Spleen (tissue), 7 donors: ENCODE results near the gene METTL26.
A peak's percentile ranks its signal among the peaks of the same experiment; 100 is the strongest.

Experiments used
- POLR2A ChIP-seq, 3 donors: fragments of 450-650 bp; IDR thresholded peaks; one replicate each; pipeline ENCODE4 v1.5.1; 2017; ENCODE audit warnings: antibody characterized with exemption in 3 of 3, mild to moderate bottlenecking in 1 of 3
- TF ChIP-seq, protein P1 (sequence below), 11 experiments: fragments of 200-600 bp in 7 of 11; fragments of 450-650 bp in 4 of 11; sonication (generic) in 4 of 11; IDR thresholded peaks in 8 of 11; conservative IDR thresholded peaks in 3 of 11; 1 replicate in 7 of 11; 2 replicates in 4 of 11; pipeline versions ENCODE4 v1.4.0 to v1.8.0; 2016 to 2021; ENCODE audit warnings: antibody characterized with exemption in 11 of 11, inconsistent platforms in 4 of 11, mild to moderate bottlenecking in 1 of 11
- donor health status: DM: no; HTN: no; CAD: no; lungs with moderate emphysema.
- donor health status: DM: no; HTN: no; CAD: no.
- donor health status: DM: no; HTN: no; CAD: no.

DNA sequence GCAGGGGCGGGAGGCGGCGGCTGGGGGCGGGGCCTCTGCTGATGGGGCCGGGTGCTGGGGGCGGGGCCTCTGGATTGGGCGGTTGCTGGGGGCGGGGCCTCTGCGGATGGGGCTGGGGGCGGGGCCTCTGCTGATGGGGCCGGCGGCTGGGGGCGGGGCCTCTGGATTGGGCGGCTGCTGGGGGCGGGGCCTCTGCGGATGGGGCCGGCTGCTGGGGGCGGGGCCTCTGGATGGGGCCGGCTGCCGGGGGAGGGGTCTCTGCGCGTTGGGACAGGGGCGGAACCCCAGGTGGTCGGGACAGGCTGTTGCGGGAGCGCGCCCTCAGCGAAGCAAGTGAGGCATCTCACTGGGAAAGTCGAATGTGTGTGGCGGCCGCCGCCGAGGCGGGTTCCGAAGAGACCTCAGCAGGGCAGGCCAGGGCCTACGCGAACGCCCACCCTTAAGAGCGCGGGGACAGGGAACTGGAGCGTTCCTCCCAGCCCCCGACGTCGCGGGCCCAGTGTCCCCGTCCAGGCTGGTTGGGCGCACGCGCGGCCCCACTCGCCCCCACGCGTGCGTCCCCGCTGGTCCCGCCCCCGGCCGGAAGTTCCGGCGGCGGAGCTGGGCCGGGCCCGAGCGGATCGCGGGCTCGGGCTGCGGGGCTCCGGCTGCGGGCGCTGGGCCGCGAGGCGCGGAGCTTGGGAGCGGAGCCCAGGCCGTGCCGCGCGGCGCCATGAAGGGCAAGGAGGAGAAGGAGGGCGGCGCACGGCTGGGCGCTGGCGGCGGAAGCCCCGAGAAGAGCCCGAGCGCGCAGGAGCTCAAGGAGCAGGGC is 43.9 kb upstream of the METTL26 start, which contains the start of gene STUB1:
- TF ChIP-seq, protein P1, sequence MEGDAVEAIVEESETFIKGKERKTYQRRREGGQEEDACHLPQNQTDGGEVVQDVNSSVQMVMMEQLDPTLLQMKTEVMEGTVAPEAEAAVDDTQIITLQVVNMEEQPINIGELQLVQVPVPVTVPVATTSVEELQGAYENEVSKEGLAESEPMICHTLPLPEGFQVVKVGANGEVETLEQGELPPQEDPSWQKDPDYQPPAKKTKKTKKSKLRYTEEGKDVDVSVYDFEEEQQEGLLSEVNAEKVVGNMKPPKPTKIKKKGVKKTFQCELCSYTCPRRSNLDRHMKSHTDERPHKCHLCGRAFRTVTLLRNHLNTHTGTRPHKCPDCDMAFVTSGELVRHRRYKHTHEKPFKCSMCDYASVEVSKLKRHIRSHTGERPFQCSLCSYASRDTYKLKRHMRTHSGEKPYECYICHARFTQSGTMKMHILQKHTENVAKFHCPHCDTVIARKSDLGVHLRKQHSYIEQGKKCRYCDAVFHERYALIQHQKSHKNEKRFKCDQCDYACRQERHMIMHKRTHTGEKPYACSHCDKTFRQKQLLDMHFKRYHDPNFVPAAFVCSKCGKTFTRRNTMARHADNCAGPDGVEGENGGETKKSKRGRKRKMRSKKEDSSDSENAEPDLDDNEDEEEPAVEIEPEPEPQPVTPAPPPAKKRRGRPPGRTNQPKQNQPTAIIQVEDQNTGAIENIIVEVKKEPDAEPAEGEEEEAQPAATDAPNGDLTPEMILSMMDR (IDR thresholded peaks at IDR 0.05 in 8 of 11, conservative IDR thresholded peaks at IDR 0.05 in 3 of 11) = no peak
- TF ChIP-seq POLR2A (IDR thresholded peaks at IDR 0.05) = peak in 2 of 3 donors; percentile 24 to 40
